AG09309 (cell line): ENCODE measurements around the gene DIAPH3.

Experiments
- DNase-seq: peaks from one replicate; pipeline ENCODE4 v3.0.0-alpha.2; 2010; ENCODE audit warnings: low read depth
- H3K4me3 ChIP-seq: 2 replicates; pipeline ENCODE4 v1.5.1; 2011; ENCODE audit warnings: mild to moderate bottlenecking, low read depth, low read length, moderate library complexity; ENCODE audit not compliant: control insufficient read depth
- TF ChIP-seq, protein P1 (sequence below): IDR thresholded peaks from 2 replicates; pipeline ENCODE4 v1.5.1; 2011; ENCODE audit warnings: mild to moderate bottlenecking, low read depth, low read length, inconsistent platforms; ENCODE audit not compliant: insufficient read depth, control insufficient read depth; ENCODE audit errors: missing control alignments

The DIAPH3 gene

DNA sequence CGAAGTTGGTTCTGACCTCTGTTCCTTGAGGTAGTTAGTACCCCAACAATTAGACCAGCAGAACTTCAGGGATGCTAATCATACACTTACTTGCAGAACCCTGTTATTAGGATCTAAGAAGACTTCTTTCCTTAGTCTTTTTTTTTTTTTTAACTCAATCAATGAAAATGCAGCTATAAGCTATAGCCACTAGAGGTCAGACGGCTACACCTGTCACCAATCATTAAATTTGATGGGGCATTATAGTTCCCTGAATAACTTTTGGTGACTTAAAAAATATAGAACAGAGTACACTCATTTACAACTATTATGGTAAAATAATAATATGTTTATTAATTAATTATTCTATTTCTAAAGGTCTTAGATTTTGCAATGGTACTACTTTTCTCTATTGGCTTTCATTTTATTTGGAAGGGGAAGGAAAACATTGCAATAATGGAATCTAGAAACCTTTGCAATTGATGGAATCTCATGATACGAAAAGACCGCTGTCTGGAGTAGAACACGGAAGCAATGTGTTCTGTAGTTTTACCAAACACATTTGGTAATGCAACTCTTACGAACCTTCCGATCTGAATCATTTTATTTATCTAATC lies 483.2 kb downstream of the DIAPH3 start:
- H3K4me3 ChIP-seq, result no peak overlapping the region
- no peak for DNase-seq
- TF ChIP-seq, protein P1, sequence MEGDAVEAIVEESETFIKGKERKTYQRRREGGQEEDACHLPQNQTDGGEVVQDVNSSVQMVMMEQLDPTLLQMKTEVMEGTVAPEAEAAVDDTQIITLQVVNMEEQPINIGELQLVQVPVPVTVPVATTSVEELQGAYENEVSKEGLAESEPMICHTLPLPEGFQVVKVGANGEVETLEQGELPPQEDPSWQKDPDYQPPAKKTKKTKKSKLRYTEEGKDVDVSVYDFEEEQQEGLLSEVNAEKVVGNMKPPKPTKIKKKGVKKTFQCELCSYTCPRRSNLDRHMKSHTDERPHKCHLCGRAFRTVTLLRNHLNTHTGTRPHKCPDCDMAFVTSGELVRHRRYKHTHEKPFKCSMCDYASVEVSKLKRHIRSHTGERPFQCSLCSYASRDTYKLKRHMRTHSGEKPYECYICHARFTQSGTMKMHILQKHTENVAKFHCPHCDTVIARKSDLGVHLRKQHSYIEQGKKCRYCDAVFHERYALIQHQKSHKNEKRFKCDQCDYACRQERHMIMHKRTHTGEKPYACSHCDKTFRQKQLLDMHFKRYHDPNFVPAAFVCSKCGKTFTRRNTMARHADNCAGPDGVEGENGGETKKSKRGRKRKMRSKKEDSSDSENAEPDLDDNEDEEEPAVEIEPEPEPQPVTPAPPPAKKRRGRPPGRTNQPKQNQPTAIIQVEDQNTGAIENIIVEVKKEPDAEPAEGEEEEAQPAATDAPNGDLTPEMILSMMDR, result peak; percentile 72

DNA sequence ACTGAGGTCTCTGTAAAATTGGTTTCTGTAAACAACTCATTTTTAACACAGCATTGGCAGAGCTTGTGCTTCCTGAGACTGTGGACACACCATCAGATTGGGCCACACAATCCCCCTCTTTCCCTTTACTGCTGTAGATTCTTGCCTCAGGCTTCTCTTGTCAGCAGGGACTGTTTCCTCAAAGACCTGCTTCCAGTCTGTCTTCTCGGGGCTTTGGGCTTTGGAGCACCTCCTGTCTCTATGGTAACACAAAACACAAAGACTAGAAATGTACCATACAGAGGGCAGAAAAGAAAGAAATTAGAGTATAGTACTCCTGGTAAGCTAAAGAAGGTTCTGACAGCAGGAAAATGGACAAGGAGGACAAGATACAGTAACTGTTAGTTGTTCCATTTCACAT lies 484.5 kb downstream of the DIAPH3 start:
- DNase-seq, result no peak
- H3K4me3 ChIP-seq, result no peak overlapping the region
- TF ChIP-seq, protein P1, result no peak

DNA sequence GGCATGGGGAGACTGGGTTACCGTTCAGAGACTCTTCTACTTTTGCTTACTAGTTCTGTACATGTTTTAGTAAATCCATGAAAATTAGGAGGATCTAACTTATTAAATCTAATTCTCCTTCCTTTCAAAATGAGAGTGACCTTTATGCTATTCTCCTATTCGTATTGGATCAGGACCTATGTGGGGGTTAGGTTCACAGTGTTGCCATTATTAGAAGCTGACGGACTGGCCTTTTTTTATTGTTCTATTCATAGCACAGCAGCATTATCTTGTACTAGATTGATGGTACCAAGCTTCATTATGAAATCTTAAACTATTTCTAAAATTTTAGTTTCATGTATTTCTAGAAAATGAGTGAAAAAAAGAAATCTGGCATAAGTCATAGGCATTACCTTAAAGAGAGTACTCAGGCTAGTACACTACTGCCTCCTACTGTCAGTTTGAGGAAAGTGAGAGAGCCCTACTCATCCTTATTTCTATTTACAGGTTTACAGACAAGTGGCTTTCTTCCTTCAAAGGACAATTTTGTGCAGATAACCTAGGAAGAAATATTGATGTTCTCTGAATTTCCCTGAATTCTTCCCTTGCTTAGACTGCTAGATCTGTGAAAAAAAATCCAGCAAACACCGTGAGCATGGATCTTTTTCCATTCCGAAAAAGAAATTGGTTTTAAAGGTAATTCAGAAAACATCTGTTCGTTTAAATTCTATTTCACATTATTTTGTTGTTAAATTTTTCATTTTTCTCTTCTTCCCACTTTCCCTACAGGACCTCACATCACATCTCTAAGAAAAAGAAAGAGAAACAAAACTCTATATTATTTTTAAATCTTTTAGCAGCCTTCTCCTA lies 485.5 kb downstream of the DIAPH3 start:
- peak; percentile 38 for DNase-seq
- H3K4me3 ChIP-seq, result no peak overlapping the region
- TF ChIP-seq, protein P1, result peak; percentile 84

DNA sequence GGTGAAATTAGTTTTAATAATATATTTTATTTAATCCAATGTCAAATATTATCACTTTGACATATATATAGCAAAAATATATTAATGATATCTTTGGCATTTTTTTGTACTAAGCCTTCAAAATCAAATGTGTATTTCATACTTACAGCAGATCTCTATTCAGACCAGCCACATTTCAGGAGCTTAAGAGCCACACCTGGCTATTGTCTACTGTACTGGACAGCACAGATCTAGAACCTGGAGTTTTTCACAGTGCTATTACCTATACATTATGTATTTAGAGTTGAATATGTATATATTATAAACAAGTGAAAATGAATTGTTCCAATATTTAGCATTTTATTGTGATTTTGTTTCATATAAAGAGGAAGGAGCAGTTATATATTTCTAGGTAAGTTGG lies 486.3 kb downstream of the DIAPH3 start:
- DNase-seq, result no peak
- H3K4me3 ChIP-seq, result no peak overlapping the region
- TF ChIP-seq, protein P1, result no peak

DNA sequence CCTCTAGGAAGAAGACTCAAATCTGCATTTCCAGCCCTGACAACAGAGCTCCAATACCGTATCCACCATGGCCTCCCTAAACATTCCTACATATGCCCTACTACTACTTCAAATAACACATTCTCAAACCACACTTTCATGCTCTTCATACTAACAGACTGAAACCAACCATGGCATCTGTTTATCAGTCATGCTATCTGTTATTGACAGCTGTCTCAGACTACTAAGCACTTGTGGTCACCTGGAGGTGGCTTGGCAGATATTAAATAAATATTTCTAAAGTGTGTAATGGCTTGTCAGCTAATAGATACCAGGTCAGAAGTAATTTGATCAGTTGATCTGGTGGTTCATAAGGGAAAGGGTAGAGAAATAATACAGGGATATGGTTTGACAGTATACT lies 489.1 kb downstream of the DIAPH3 start:
- H3K4me3 ChIP-seq, result no peak overlapping the region
- DNase-seq, result no peak
- TF ChIP-seq, protein P1, result no peak

DNA sequence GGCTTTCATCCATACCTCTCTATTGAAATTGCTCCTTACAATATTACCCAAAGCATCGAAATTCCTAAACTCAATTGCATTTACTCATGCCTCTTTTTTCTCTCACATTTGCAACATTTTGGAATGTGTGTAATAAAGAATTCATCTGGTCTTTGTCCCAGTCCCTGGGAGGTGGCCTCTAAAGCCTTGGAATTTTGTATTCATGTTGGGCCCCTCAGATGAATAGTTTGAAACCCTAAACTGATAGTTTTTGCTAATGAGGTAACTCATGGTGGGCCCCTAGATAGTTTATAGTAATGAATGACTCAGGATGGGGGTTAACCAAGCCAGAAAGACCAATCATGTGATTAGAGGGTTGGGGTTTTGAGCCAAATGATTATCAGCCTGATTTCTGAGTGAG lies 490.4 kb downstream of the DIAPH3 start:
- H3K4me3 ChIP-seq, result no peak overlapping the region
- DNase-seq, result no peak
- TF ChIP-seq, protein P1, result no peak

DNA sequence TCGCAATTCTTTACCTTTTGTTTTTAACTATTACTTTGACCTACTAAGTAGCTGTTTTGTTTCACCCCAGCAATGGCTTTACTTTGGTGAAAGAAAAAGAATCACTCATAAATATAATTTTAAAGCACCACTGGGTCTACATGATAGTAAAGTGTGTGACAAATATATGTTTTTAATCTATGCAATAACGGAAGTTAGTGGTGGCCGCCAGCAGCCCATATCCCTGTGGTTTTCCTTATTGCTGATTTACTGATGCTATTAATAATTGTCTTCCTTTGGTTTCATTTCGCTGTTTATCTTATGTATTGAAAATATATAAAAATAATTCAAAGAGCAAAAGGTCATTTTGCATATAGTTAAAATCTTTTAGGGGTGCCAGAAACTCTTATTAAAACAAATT lies 491.3 kb downstream of the DIAPH3 start:
- DNase-seq, result no peak
- TF ChIP-seq, protein P1, result no peak
- no peak overlapping the region for H3K4me3 ChIP-seq
